GM23248 (cell line): ENCODE data around the gene NDUFAF2.

Source experiments
- EZH2 ChIP-seq: fragments of 200-600 bp; sonication (generic); IDR thresholded peaks from 2 replicates; pipeline ENCODE4 v1.6.1; 2018; ENCODE audit warnings: antibody characterized with exemption, mild to moderate bottlenecking; ENCODE audit not compliant: insufficient read depth, poor library complexity, severe bottlenecking
- EZH2phosphoT487 ChIP-seq: fragments of 200-600 bp; sonication (generic); IDR thresholded peaks from 2 replicates; pipeline ENCODE4 v1.6.1; 2018; ENCODE audit warnings: antibody characterized with exemption, moderate library complexity, mild to moderate bottlenecking, low read depth; ENCODE audit not compliant: insufficient read depth

DNA sequence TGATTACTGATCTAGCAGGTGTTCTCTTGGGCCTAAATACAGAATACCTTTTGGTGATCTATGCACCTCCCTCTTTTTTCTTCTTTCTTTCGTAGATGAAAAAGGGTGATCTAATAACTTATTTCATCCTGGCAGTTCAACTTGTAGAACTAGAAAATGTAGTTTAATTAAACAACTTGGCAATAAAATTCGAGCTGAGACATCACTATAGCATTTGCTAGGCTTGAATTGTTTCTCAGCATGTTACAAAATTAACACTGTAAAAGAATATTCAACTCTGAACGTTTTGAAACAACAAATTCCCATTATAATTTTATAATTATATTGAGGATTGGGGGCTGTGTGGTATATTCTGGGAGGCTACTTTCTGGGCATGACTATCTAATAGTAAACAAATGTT is 197.8 kb downstream of the NDUFAF2 start:
- TF ChIP-seq EZH2 (no peak), EZH2phosphoT487 (no peak)
